Measurements from ENCODE around the gene PLEKHG4B. TPM values are rescaled to one million over a fixed set of nuclear protein-coding genes. Genes with fewer than 3 reads are reported as not detected.

PLEKHG4B gene
- total and polyA plus RNA-seq, 2 of the 8 experiments (the other 6 are each of a cell fraction or from before 2014, with no cell fraction given) = 31.1 to 43.6 TPM

- TF ChIP-seq CHD7 (IDR thresholded peaks at IDR 0.05; ENCODE audit: insufficient replicate concordance, low read length) (no peak), EGR1 (IDR thresholded peaks at IDR 0.05; ENCODE audit: borderline replicate concordance, low read depth, low read length) (no peak), SRF (IDR thresholded peaks at IDR 0.05; ENCODE audit: low read depth, low read length) (no peak), TAF1 (IDR thresholded peaks at IDR 0.05; ENCODE audit: low read depth, low read length) (no peak)
Observed at GRCh38 chr5:155651-156410, 63.9 kb downstream of the PLEKHG4B start (continued).
